HG03097 (cell line): Measurements from ENCODE around the gene RAB5B.
A peak's percentile ranks its signal among the peaks of the same experiment; 100 is the strongest.
"Not testable (repeated sequence)": the region's sequence is repeated elsewhere in the genome, so short reads cannot be mapped to it uniquely, and the experiment has no call there.

Source experiments
- ATAC-seq: cut with Tn5 transposase; IDR thresholded peaks from one replicate; pipeline ENCODE4 v1.9.1; 2021; ENCODE audit not compliant: unreplicated experiment, low FRiP score

Gene RAB5B

GRCh38 chr12:56013482-56013881 lies 39.6 kb downstream of the RAB5B start:
- no peak for ATAC-seq

- no peak for ATAC-seq
These were observed 40.3 kb downstream of the RAB5B start for GRCh38 chr12:56014205-56014604.

- ATAC-seq = no peak
These were observed 43.3 kb downstream of the RAB5B start for GRCh38 chr12:56017181-56017580.

GRCh38 chr12:56018356-56018755 lies 44.5 kb downstream of the RAB5B start:
- no peak for ATAC-seq

- no peak for ATAC-seq
These were observed 46.7 kb downstream of the RAB5B start, which contains the start of gene IKZF4 for GRCh38 chr12:56020423-56021184. IKZF4 (plus strand) TSS chr12:56021043; CDS start chr12:56021494, 451 bp downstream.

GRCh38 chr12:56021889-56022497 lies 48.1 kb downstream of the RAB5B start:
- ATAC-seq = no peak

GRCh38 chr12:56028511-56029165 lies 54.8 kb downstream of the RAB5B start:
- ATAC-seq = no peak

- ATAC-seq = no peak
These were observed 55.3 kb downstream of the RAB5B start for GRCh38 chr12:56029166-56029519.

- ATAC-seq = no peak
These were observed 55.9 kb downstream of the RAB5B start for GRCh38 chr12:56029666-56030293.

GRCh38 chr12:56031987-56032386 lies 58.1 kb downstream of the RAB5B start:
- ATAC-seq = no peak

GRCh38 chr12:56034586-56035332 lies 60.9 kb downstream of the RAB5B start:
- no peak for ATAC-seq

- no peak for ATAC-seq
These were observed 63.3 kb downstream of the RAB5B start for GRCh38 chr12:56037161-56037560.

- no peak for ATAC-seq
These were observed 64.3 kb downstream of the RAB5B start for GRCh38 chr12:56038022-56038655.

GRCh38 chr12:56040151-56040550 lies 66.3 kb downstream of the RAB5B start:
- ATAC-seq = no peak

GRCh38 chr12:56040963-56041551 lies 67.2 kb downstream of the RAB5B start:
- ATAC-seq = peak; percentile 17

GRCh38 chr12:56041552-56042429 lies 67.9 kb downstream of the RAB5B start, which contains the start of gene RPS26:
RPS26 (plus strand) TSS chr12:56041918; CDS start chr12:56042167, 249 bp downstream.
- ATAC-seq = peak; percentile 89

- not testable (repeated sequence) for ATAC-seq
These were observed 68.5 kb downstream of the RAB5B start for GRCh38 chr12:56042430-56042813.

GRCh38 chr12:56042843-56043242 lies 69.0 kb downstream of the RAB5B start:
- ATAC-seq = no peak
